CD4-positive, alpha-beta T cell treated with Interferon alpha-2 for 1 hour (primary cell): Measurements from ENCODE around the gene SYN1.

Experiments used
- DNase-seq, 2 donors: peaks; one replicate each; pipeline ENCODE4 v3.0.0-alpha.2; 2020 to 2022

Gene SYN1

DNA sequence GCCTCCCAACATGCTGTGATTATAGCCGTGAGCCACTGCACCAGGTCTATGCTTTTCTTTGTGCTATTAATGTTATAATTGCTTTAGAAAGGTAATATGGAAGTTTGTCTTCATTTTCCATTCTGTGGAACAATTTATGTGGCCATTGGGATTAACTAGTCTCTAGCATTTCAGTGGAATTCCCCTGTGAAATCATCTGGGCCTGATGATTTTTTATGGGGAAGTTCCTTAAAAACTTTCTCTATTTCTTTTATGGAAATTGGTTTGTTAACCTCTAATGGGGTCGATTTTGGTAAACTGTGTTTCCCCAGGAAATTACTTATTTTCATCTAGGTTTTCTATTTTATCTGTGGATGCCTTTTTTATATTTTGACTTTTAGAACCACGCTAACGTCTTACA, 26.1 kb downstream of the SYN1 start:
- no peak for DNase-seq

GRCh38 chrX:47590984-47591383, 28.7 kb downstream of the SYN1 start:
- DNase-seq, result no peak

DNA sequence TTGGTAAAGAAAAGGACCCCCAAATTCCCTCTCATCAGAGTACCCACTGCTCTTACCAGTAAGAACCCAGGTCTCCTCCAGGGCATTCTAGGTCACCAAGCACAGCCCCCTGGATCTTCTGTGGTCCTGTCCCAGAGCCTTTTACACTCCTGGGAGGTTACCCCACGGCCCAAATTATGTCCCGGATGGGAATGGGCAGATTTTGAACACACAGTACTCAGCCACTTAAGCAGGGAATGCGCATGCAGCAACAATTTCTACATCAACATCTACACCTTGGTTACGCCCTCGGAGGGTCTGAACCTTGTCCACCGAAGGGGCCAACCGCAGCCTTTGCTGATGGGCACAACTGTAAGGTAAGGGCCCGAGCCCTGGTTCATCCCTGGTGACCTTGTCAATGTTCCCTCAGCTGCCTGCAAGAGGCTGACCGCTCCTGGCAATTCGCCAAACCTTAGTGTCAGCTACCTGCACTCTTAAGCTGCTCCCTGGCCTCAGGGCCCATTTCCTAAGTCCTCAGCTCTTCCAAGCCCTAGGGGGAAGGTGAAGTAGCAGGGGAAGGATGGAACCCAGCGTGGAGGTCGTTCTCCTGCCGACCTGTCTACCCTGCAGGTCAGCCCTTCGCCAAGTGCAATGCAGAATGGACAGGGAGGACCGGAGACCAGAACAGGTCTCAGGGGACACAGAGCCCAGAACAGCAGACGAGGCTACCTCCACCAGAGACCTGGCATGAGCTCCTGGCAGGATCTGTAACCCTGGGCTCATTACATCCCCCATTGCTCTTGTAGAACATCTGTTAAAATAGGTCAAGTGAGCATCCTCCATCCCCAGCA, 31.5 kb downstream of the SYN1 start:
- no peak for DNase-seq

DNA sequence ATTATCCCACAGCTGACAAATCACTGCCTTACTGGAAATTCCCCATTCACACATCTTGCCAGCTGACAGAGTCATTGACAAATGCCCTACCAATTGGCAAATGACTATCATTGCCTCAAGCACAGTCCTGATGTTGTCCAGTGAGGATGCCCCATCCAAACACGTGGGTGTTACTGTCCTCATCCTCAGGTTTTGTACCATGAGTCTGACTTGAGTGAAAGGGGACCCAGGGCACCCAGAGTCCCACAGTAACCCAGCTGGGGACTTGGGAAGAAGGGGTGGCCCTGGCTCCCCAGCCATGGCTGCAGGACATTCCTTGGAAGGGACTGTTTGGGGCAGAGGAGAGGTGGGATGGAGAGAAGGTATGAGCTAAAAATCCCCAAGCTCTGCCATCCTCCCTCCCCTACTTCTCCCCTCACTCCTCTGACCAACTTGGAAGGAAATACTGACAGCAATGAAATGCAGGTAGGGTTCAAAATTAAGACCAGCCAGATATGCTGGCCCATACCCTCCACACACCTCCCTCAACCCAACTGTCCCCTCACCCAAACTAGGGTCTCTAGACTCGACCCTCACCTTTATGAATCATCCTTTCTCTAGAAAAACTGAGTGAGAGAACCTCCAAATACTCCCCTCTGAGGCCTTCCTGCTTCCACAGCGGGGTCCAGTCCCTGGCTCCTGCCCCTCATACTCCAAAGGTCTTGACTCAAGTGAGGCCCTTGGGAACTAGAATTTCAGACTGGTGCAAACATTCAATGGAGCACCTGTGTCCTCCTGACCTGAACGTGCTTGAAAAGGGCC, 32.4 kb downstream of the SYN1 start:
- no peak for DNase-seq

GRCh38 chrX:47586043-47586787, 33.4 kb downstream of the SYN1 start:
- no peak for DNase-seq

GRCh38 chrX:47585273-47585672, 34.4 kb downstream of the SYN1 start:
- DNase-seq, result no peak

GRCh38 chrX:47584714-47585113, 34.9 kb downstream of the SYN1 start:
- DNase-seq, result no peak

DNA sequence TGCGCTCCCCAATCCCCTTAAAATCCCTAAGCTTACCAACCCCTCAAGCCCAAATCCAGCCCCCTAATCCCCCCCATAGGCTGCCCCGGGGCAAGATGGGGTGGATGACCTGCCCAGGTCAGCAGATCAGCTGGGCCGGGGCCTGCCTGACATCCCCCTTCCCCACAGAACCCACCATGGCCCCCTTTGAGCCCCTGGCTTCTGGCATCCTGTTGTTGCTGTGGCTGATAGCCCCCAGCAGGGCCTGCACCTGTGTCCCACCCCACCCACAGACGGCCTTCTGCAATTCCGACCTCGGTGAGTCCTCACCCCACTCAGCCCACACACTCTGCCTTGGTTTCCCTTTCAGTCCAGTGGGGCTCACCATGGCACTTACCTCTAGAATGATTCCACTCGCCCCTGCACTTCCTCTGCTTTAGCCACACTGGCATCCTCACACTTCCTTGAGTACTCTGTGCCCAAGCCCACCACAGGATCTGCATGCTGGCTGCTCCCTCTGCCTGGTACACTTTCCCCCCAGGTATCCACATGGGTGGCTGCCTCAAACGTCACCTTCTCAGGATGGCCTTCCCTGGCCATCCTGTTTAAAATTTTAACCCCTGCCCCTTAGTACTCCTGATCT, 36.3 kb downstream of the SYN1 start:
- no peak for DNase-seq

GRCh38 chrX:47581731-47582647, 37.7 kb downstream of the SYN1 start, which contains the start of gene TIMP1:
Gene TIMP1 (plus strand): TSS chrX:47582436. CDS start chrX:47583416, 980 bp downstream.
- peak; percentile 82 for DNase-seq

DNA sequence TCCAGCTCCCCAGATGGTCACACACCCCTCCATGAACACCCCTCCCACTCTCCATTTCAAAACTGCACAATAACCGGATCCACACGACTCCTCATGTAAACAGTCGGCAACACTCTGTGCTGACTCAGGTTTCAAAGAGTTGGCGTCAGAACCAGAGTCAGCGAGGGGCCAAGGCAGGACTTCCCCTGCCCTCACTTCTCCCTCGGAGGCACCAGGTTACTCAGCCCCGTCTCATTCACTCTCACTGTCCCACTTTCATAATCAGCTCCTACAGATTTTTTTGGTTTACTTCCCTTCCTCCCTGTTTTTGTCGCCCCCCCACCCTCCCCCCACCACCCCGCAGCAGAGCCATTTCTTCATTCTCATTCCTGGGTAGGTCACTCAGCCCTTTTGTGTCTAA, 40.1 kb downstream of the SYN1 start:
- peak; percentile 19 to 63 for DNase-seq

- peak in 1 of 2 donors; percentile 34 for DNase-seq
Observed at GRCh38 chrX:47578692-47579091, 41.0 kb downstream of the SYN1 start.

GRCh38 chrX:47577901-47578300, 41.8 kb downstream of the SYN1 start:
- DNase-seq, result no peak

DNA sequence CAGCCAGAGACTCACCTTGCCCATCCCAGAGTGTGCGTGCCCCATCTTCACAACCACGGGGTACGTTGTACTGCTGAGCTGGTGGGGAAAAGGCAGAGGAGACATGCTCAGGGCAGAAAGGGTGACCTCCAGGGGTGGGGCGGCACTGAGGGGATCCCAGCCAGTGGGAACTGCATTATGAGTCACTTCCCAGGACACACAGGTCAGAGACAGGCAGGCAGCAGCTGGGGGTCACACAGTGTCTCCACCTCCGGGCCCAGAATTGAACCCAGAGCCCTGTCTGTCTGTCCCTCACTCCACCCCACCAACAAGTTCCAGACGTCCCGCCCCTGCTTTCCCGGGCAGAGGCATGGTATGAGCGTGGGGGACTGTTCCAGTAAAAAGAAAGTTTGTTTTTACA, 42.2 kb downstream of the SYN1 start:
- DNase-seq, result no peak

DNA sequence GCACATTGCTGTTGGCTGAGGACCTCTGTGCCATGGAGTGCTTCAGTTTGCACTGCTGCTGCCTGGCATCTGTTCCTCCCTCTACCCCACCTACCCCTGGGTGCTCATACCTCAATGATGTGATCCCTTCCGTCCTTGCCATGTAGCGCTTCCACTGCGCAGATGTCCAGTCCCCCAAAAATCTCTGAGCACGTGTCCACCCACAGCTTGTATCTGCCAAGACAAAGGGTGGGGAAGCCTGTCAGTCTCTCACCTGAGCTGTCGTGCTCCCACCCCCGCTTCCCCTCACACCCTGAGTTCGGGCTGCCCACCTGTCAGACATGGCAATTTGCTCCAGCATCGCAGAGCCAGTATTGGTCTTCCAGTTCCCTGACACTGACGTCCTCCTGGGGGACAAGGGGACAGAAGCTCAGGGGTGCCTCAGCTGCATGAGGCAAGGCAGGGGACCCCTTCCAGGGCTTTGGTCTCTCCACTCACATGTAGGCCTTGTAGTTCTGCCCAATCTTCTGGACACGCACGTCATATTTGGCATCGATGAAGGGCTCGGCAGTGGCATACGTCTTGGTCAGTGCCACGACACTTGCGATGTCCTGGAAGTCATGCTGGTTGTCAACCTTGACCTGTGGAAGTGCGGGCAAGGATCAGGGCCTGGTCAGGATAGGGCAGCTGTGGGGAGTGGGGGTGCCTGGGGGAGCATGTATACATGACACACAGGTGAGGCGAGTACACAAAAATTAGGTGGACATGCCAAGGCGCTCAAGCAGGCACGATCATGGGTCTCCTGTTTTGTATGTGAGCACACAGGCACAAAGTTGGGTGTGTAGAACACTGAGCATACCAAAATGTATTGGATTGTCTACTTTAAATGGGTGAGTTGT, 43.4 kb downstream of the SYN1 start:
- DNase-seq, result no peak

- DNase-seq, result no peak
Observed at GRCh38 chrX:47574547-47575301, 44.9 kb downstream of the SYN1 start.

DNA sequence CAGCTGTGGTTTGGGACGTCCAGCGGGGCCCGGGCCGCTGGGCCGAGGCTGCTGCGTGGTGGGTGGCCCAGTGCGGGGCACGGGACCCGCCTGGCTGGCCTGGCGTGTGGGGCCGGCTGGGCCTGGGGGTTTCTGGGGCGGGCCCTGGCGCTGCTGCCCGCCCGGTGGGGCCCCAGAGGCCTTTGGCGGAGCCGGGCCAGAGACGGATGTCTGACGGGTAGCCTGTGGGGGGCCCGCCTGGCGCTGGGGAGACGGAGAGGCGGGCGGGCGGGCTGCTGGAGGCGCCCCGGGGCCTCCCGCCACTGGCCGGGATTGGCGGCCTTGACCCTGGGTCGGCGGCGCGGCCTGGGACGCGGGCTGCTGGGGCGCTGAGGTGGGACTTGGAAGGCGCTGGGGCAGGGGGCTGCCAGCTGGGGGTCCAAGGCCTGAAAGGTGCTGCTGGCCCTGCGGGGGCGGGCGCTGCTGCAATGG, 45.5 kb downstream of the SYN1 start:
- no peak for DNase-seq

- no peak for DNase-seq
Observed at GRCh38 chrX:47573341-47574075, 46.1 kb downstream of the SYN1 start.

DNA sequence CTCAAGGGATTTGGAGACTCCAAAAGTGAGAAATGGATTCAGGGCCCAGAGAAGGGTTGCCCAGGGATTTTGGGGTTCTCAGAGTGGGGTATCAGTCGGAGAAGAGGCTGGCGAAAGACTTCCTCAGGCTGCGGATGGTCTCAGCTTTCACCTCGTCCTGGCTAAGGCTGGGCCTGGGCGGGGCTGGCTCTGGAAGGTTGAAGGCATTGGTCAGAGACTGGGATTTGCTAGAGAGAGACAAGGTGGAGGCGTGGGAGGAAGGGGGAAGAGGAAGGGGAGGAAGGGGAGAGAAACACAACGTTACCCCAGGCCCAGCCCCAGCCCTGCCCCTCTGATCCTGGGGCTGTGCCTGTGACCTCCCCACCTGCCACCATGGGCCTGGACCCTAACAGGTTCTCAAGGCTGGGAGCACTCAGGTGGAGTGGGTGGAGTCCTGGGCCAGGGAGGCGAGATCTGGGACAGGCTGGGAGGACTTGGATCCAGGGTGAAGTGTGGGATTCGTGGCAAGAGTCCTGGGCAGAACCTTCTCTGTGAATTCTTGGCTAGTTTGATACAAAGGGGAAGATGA, 46.8 kb downstream of the SYN1 start:
- no peak for DNase-seq

DNA sequence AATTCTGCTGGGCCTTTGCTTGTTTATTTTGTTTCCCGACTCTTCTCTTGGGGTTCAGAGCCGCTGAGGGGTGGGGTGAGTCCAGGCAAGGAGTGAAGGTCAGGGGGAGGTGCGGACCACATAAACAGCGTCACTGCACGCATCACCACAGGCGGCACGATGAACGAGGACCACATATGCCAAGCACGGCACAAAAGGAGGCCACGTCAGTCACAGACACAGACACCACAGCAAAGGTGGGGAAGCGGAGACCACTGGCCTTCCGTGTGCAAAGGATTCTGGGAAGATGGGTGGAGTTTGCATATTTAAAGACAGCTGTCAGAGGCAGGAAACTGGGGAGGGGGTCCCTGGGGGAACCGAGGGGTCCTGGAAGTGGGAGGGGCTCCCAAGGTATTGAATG, 47.8 kb downstream of the SYN1 start:
- no peak for DNase-seq
